ENCODE measurements around the gene TMEM236.

Gene TMEM236

GRCh38 chr10:17734432-17735080, 17.4 kb upstream of the TMEM236 start:
- H3K27me3 Mint-ChIP-seq = no peaks in the 10 kb centered on the region
- peaks cover 1% of the 10 kb centered on the region for H3K4me1 Mint-ChIP-seq (ENCODE audit: low read depth)
- no peaks in the 10 kb centered on the region for H3K9me3 Mint-ChIP-seq (ENCODE audit: low read depth)
- no peaks in the 10 kb centered on the region for H3K36me3 Mint-ChIP-seq
- H3K4me3 Mint-ChIP-seq = no peak overlapping the region
- no peak overlapping the region for H3K27ac Mint-ChIP-seq

DNA sequence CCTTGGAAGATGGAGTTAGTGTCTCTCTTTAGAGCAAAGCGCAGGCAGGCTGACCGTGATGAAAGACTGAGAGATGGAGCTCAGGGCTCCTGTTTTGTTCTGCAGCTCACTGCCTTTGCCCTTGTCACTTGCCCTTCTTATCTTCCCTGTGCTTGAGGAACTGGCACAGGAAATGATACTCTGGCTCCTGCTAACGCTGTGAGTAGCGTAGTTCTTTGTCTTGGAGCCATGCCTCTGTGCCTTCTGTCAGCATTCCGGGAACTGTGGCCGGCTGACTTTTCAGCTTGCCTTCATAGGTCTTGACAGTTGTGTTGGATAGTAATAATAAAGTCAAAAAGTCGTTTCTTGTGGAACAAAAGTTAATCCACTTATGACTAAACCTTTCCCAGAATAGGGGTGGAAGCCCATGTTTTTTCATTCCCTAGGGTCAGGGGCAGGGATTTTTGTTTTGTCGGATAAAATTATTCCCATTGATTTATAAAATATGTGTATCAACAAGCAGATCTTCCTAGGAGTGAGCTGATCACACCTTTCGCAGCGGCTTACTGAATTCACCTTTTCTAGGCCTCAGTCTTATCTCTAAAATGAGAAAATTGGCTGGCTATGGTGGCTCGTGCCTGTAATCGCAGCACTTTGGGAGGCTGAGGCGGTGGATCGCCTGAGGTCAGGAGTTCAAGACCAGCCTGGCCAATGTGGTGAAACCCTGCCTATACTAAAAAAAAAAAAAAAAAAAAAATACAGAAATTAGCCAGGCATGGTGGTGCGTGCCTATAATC, 16.6 kb upstream of the TMEM236 start:
- Mint-ChIP-seq H3K9me3 (ENCODE audit: low read depth) (no peaks in the 10 kb centered on the region), H3K27me3 (no peaks in the 10 kb centered on the region), H3K4me3 (no peak overlapping the region), H3K4me1 (ENCODE audit: low read depth) (peaks cover 1% of the 10 kb centered on the region), H3K36me3 (no peaks in the 10 kb centered on the region), H3K27ac (no peak overlapping the region)

DNA sequence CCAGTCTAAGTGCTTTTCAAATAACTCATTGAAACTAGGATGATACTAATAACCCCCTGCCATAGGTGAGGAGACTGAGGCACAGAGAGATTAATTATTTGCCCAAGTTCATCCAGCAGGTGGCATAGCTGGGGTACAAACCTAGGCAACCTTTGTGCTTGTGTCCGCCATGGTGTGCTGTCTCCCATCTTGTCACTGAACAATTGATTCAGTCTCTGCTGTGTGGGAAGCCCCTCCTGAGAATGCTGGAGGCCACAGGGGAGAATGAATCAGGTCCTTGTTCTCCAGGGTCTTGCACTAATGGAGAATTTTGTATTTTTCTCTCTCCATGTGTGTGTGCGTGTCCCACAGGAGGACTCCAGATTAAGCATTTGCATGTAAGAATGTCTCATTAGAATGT, 15.8 kb upstream of the TMEM236 start:
- peaks cover 1% of the 10 kb centered on the region for H3K4me1 Mint-ChIP-seq (ENCODE audit: low read depth)
- H3K27me3 Mint-ChIP-seq = no peaks in the 10 kb centered on the region
- no peaks in the 10 kb centered on the region for H3K36me3 Mint-ChIP-seq
- no peaks in the 10 kb centered on the region for H3K9me3 Mint-ChIP-seq (ENCODE audit: low read depth)
- no peak overlapping the region for H3K4me3 Mint-ChIP-seq
- H3K27ac Mint-ChIP-seq = no peak overlapping the region

GRCh38 chr10:17737027-17737965, 14.7 kb upstream of the TMEM236 start:
- no peak overlapping the region for H3K4me3 Mint-ChIP-seq
- no peak overlapping the region for H3K27ac Mint-ChIP-seq
- no peaks in the 10 kb centered on the region for H3K27me3 Mint-ChIP-seq
- H3K4me1 Mint-ChIP-seq (ENCODE audit: low read depth) = peaks cover 1% of the 10 kb centered on the region
- no peaks in the 10 kb centered on the region for H3K9me3 Mint-ChIP-seq (ENCODE audit: low read depth)
- H3K36me3 Mint-ChIP-seq = no peaks in the 10 kb centered on the region

- no peak overlapping the region for H3K4me3 Mint-ChIP-seq
- no peaks in the 10 kb centered on the region for H3K36me3 Mint-ChIP-seq
- no peaks in the 10 kb centered on the region for H3K27me3 Mint-ChIP-seq
- no peak overlapping the region for H3K27ac Mint-ChIP-seq
- peaks cover 5% of the 10 kb centered on the region for H3K4me1 Mint-ChIP-seq (ENCODE audit: low read depth)
- H3K9me3 Mint-ChIP-seq (ENCODE audit: low read depth) = no peaks in the 10 kb centered on the region
Observed at GRCh38 chr10:17740668-17741067, 11.3 kb upstream of the TMEM236 start.

DNA sequence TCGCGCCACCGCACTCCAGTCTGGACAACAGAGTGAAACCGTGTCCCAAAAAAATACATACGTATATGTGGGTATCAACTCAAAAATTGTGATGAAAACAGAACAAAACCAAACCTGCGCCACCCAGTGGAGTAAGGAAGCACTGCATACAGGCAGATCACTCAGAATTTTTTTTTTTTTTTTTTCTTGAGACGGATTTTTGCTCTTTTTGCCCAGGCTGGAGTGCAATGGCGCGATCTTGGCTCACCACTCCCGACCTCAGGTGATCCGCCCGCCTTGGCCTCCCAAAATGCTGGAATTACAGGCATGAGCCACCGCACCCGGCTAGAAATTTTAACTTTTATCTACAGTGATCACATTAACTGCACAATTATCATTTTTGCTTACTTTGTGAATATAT, 9.1 kb upstream of the TMEM236 start:
- H3K4me1 Mint-ChIP-seq (ENCODE audit: low read depth) = peaks cover 4% of the 10 kb centered on the region
- H3K36me3 Mint-ChIP-seq = no peaks in the 10 kb centered on the region
- no peaks in the 10 kb centered on the region for H3K9me3 Mint-ChIP-seq (ENCODE audit: low read depth)
- no peaks in the 10 kb centered on the region for H3K27me3 Mint-ChIP-seq
- H3K4me3 Mint-ChIP-seq = no peak overlapping the region
- H3K27ac Mint-ChIP-seq = no peak overlapping the region

DNA sequence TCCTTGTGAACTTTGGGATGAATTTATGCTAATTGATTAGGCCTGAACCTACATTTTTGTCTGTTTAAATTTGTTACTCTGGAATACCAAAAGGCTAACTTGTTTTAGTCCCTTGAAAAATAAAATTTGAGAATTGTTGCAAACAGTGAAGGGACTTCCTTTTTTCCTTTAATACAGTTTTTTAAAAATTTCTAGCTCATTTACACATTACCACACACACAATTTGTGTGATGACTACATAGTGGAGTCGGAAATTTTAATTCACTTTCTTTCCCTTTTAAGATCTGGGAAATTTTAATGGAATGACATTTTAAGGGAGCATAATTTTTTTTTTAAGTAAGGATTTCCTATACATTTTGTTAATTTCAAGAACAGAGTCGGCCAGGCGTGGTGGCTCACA, 8.6 kb upstream of the TMEM236 start:
- Mint-ChIP-seq H3K9me3 (ENCODE audit: low read depth) (no peaks in the 10 kb centered on the region), H3K27ac (no peak overlapping the region), H3K4me3 (no peak overlapping the region), H3K36me3 (no peaks in the 10 kb centered on the region), H3K4me1 (ENCODE audit: low read depth) (peaks cover 4% of the 10 kb centered on the region), H3K27me3 (no peaks in the 10 kb centered on the region)

- Mint-ChIP-seq H3K4me1 (ENCODE audit: low read depth) (peaks cover 4% of the 10 kb centered on the region), H3K36me3 (no peaks in the 10 kb centered on the region), H3K9me3 (ENCODE audit: low read depth) (no peaks in the 10 kb centered on the region), H3K27ac (no peak overlapping the region), H3K27me3 (no peaks in the 10 kb centered on the region), H3K4me3 (no peak overlapping the region)
Observed at GRCh38 chr10:17744341-17744861, 7.6 kb upstream of the TMEM236 start.

GRCh38 chr10:17747883-17748550, 4.0 kb upstream of the TMEM236 start:
- H3K36me3 Mint-ChIP-seq = no peaks in the 10 kb centered on the region
- peaks cover 4% of the 10 kb centered on the region for H3K4me1 Mint-ChIP-seq (ENCODE audit: low read depth)
- no peaks in the 10 kb centered on the region for H3K27me3 Mint-ChIP-seq
- H3K4me3 Mint-ChIP-seq = no peak overlapping the region
- no peak overlapping the region for H3K27ac Mint-ChIP-seq
- H3K9me3 Mint-ChIP-seq (ENCODE audit: low read depth) = no peaks in the 10 kb centered on the region

GRCh38 chr10:17749890-17750289, 2.1 kb upstream of the TMEM236 start:
- H3K4me1 Mint-ChIP-seq (ENCODE audit: low read depth) = no peaks in the 10 kb centered on the region
- no peaks in the 10 kb centered on the region for H3K9me3 Mint-ChIP-seq (ENCODE audit: low read depth)
- no peak overlapping the region for H3K4me3 Mint-ChIP-seq
- peaks cover 2% of the 10 kb centered on the region for H3K36me3 Mint-ChIP-seq
- no peaks in the 10 kb centered on the region for H3K27me3 Mint-ChIP-seq
- no peak overlapping the region for H3K27ac Mint-ChIP-seq

DNA sequence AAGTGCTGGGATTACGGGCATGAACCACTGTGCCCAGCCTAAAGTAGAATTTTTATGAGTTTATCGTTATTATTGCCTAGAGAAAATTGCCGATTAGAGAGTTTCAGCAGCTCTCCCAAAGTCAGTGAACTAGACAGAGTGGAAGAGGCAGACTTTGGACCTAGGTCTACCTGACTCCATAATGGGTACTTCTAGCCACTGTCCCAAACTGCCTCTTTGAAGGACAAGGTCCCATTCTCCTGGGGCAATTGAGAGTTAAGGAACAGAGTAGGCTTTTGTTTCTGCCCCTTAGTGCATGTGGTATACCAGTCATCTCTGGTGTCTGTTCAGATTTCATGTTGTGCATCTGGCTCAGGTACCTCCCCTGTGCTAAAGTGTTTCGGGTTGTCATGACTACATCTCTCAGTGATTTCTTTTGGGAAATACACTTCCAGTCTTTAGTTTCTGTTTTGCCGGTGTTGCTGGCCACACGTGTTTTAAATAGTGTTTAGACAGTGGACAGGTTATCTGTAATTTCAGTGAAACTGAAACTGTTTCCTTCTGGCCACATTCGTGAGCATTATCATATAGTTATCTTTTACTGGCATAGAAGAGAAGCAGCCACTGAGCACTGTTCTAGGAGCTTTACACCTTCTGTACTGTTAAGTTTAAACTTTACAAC, 4.7 kb downstream of the TMEM236 start:
- H3K9me3 Mint-ChIP-seq (ENCODE audit: low read depth) = no peaks in the 10 kb centered on the region
- H3K27ac Mint-ChIP-seq = no peak overlapping the region
- H3K4me1 Mint-ChIP-seq (ENCODE audit: low read depth) = no peaks in the 10 kb centered on the region
- no peaks in the 10 kb centered on the region for H3K27me3 Mint-ChIP-seq
- H3K4me3 Mint-ChIP-seq = no peak overlapping the region
- H3K36me3 Mint-ChIP-seq = peaks cover 11% of the 10 kb centered on the region

DNA sequence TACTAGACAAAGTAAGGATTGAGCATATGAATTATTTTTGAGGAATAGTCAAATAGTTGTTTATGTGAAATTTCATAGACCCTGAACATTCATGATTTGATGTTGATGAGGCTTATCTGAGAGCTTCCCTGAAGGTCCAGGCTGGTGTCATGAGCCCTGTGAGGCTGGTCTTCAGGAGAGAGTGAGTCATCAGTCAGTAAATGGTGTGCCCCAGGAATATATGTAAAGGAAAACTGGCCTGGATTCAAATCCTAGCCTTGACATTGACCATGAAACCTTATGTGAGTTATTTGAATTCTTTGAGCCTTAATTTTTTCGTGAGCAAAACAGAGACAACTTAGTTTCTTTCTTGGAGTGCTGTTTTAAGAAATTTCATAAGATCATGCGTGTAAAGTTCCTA, 6.2 kb downstream of the TMEM236 start:
- no peaks in the 10 kb centered on the region for H3K27me3 Mint-ChIP-seq
- peaks cover 12% of the 10 kb centered on the region for H3K36me3 Mint-ChIP-seq
- no peaks in the 10 kb centered on the region for H3K4me1 Mint-ChIP-seq (ENCODE audit: low read depth)
- H3K4me3 Mint-ChIP-seq = no peak overlapping the region
- no peak overlapping the region for H3K27ac Mint-ChIP-seq
- no peaks in the 10 kb centered on the region for H3K9me3 Mint-ChIP-seq (ENCODE audit: low read depth)

- H3K27me3 Mint-ChIP-seq = no peaks in the 10 kb centered on the region
- no peaks in the 10 kb centered on the region for H3K4me1 Mint-ChIP-seq (ENCODE audit: low read depth)
- no peak overlapping the region for H3K4me3 Mint-ChIP-seq
- H3K36me3 Mint-ChIP-seq = peaks cover 10% of the 10 kb centered on the region
- no peak overlapping the region for H3K27ac Mint-ChIP-seq
- no peaks in the 10 kb centered on the region for H3K9me3 Mint-ChIP-seq (ENCODE audit: low read depth)
Observed at GRCh38 chr10:17758896-17759295, 6.9 kb downstream of the TMEM236 start.

DNA sequence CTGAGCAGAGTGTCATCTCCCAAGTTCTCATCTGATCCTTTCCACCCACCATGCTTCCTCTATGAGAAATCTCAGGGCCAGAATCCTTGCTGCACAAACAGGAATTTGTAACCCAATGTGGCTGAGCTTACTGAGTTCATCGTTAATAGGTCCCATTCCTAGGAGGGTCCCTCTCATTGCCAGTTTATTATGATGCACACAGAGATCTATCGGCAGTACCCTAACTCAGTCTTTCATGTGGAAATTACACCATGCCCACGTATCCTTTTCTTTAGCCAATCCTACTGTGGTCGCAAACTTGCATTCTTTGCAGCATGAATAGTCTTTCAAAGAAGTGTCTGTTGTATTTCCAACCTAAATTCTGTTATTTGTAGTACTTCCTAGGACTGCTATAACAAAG, 12.1 kb downstream of the TMEM236 start:
- Mint-ChIP-seq H3K36me3 (peaks cover 11% of the 10 kb centered on the region), H3K4me3 (no peak overlapping the region), H3K4me1 (ENCODE audit: low read depth) (no peaks in the 10 kb centered on the region), H3K27me3 (no peaks in the 10 kb centered on the region), H3K9me3 (ENCODE audit: low read depth) (peaks cover 5% of the 10 kb centered on the region), H3K27ac (no peak overlapping the region)

Measured in activated naive CD8-positive, alpha-beta T cell (primary cell).